ENCODE results near the gene ERI2. TPM values are rescaled to one million over a fixed set of nuclear protein-coding genes. Genes with fewer than 3 reads are reported as not detected.

The ERI2 gene
- total RNA-seq, 1 donor from 2014 or later, result 4.5 TPM

- no peak overlapping the region for H3K27ac Mint-ChIP-seq
- no peaks in the 10 kb centered on the region for H3K9me3 Mint-ChIP-seq
- no peak for DNase-seq
- peaks cover 5% of the 10 kb centered on the region for H3K4me1 Mint-ChIP-seq
- intact Hi-C loops (cut with micrococcal nuclease), result loop anchor here (10.0 kb wide), 1 partner anchor 53 kb away; the partner anchor contains the start of genes DCUN1D3 and LYRM1
- ChIA-PET POLR2A (interaction anchor here (0.5 kb wide), 1 partner anchor 90 kb away, joined by 9 read pairs; no protein-coding TSS in a partner anchor), CTCF (interaction anchor here (1.4 to 3.9 kb wide), 4 partner anchors 210 to 709 kb away, joined by 3 to 34 read pairs (median 6); no protein-coding TSS in a partner anchor)
- peaks cover 7% of the 10 kb centered on the region for H3K36me3 Mint-ChIP-seq (ENCODE audit: low read depth)
- no peak for ATAC-seq (ENCODE audit: low read depth)
- no peak overlapping the region for H3K4me3 Mint-ChIP-seq
- no peak for TF ChIP-seq CTCF (IDR thresholded peaks at IDR 0.05)
- H3K27me3 Mint-ChIP-seq, result no peaks in the 10 kb centered on the region
Observed at GRCh38 chr16:20851601-20852000, 45.3 kb upstream of the ERI2 start.

GRCh38 chr16:20850981-20851380 is 44.7 kb upstream of the ERI2 start:
- Mint-ChIP-seq H3K9me3 (no peaks in the 10 kb centered on the region), H3K4me1 (peaks cover 5% of the 10 kb centered on the region), H3K4me3 (no peak overlapping the region), H3K36me3 (ENCODE audit: low read depth) (peaks cover 7% of the 10 kb centered on the region), H3K27ac (no peak overlapping the region), H3K27me3 (no peaks in the 10 kb centered on the region)
- no peak for ATAC-seq (ENCODE audit: low read depth)
- intact Hi-C loops (cut with micrococcal nuclease), result loop anchor here (1.0 to 10.0 kb wide), 8 partner anchors 54 to 703 kb away; partner anchors contain the start of genes CRYM, DCUN1D3 and LYRM1
- no peak for DNase-seq
- no peak for TF ChIP-seq CTCF (IDR thresholded peaks at IDR 0.05)
- POLR2A ChIA-PET, result interaction anchor here (0.5 kb wide), 1 partner anchor 91 kb away, joined by 9 read pairs; no protein-coding TSS in a partner anchor
- CTCF ChIA-PET, result interaction anchor here (0.6 to 3.9 kb wide), 14 partner anchors 24 to 1543 kb away, joined by 3 to 34 read pairs (median 4); partner anchors contain the start of genes ERI2 and REXO5

- ATAC-seq (ENCODE audit: low read depth) (peak; percentile 74), DNase-seq (peak; percentile 50)
- CTCF ChIA-PET, result interaction anchor here (0.8 to 3.9 kb wide), 11 partner anchors 25 to 307 kb away, joined by 3 to 34 read pairs (median 5); partner anchors contain the start of genes ERI2 and REXO5
- H3K4me1 Mint-ChIP-seq, result peaks cover 5% of the 10 kb centered on the region
- intact Hi-C loops (cut with micrococcal nuclease), result loop anchor here (1.0 to 10.0 kb wide), 8 partner anchors 55 to 705 kb away; partner anchors contain the start of genes CRYM, DCUN1D3 and LYRM1
- peaks cover under 1% of the 10 kb centered on the region for H3K36me3 Mint-ChIP-seq (ENCODE audit: low read depth)
- peak; percentile 95 for TF ChIP-seq CTCF (IDR thresholded peaks at IDR 0.05)
- no peak overlapping the region for H3K4me3 Mint-ChIP-seq
- H3K9me3 Mint-ChIP-seq, result no peaks in the 10 kb centered on the region
- H3K27ac Mint-ChIP-seq, result no peak overlapping the region
- POLR2A ChIA-PET, result no interaction called here
- H3K27me3 Mint-ChIP-seq, result no peaks in the 10 kb centered on the region
Observed at GRCh38 chr16:20849589-20850390, 43.5 kb upstream of the ERI2 start.

- no peaks in the 10 kb centered on the region for H3K9me3 Mint-ChIP-seq
- H3K27ac Mint-ChIP-seq, result no peak overlapping the region
- no peaks in the 10 kb centered on the region for H3K27me3 Mint-ChIP-seq
- no peak for TF ChIP-seq CTCF (IDR thresholded peaks at IDR 0.05)
- H3K4me3 Mint-ChIP-seq, result no peak overlapping the region
- ChIA-PET CTCF (no interaction called here), POLR2A (no interaction called here)
- intact Hi-C loops (cut with micrococcal nuclease), result no loop called here
- DNase-seq, result no peak
- no peak for ATAC-seq (ENCODE audit: low read depth)
- peaks cover 5% of the 10 kb centered on the region for H3K4me1 Mint-ChIP-seq
- no peaks in the 10 kb centered on the region for H3K36me3 Mint-ChIP-seq (ENCODE audit: low read depth)
Observed at GRCh38 chr16:20847550-20847949, 41.3 kb upstream of the ERI2 start.

GRCh38 chr16:20846551-20846950 is 40.3 kb upstream of the ERI2 start:
- Mint-ChIP-seq H3K27me3 (no peaks in the 10 kb centered on the region), H3K36me3 (ENCODE audit: low read depth) (no peaks in the 10 kb centered on the region), H3K27ac (no peak overlapping the region), H3K4me1 (peaks cover 5% of the 10 kb centered on the region), H3K4me3 (no peak overlapping the region), H3K9me3 (no peaks in the 10 kb centered on the region)
- CTCF ChIA-PET, result no interaction called here
- intact Hi-C loops (cut with micrococcal nuclease), result no loop called here
- DNase-seq, result no peak
- TF ChIP-seq CTCF (IDR thresholded peaks at IDR 0.05), result no peak
- POLR2A ChIA-PET, result no interaction called here
- no peak for ATAC-seq (ENCODE audit: low read depth)
